Activated CD8-positive, alpha-beta T cell treated with anti-CD3 and anti-CD28 coated beads for 36 hours (primary cell): ENCODE data around the gene FOXL2. TPM values are rescaled to one million over a fixed set of nuclear protein-coding genes. Genes with fewer than 3 reads are reported as not detected.

Source experiments
- ATAC-seq: fragments of 200-7000 bp; cut with Tn5 transposase; one replicate; pipeline ENCODE4 v1.10.0; 2021; ENCODE audit warnings: mild to moderate bottlenecking, moderate library complexity
- CTCF ChIA-PET: fragments of 350-600 bp; sonication (Branson Sonifier 250); formaldehyde crosslinking; loops from one replicate; lab custom pipeline; 2021; ENCODE audit warnings: antibody characterized with exemption; lab: Charles Lee
- POLR2A ChIA-PET: fragments of 350-600 bp; sonication (Branson Sonifier 250); formaldehyde crosslinking; loops from one replicate; lab custom pipeline; 2021; ENCODE audit warnings: antibody characterized with exemption; lab: Charles Lee
- DNase-seq: peaks from one replicate; pipeline ENCODE4 v3.0.0-alpha.2; 2020
- H3K27ac Mint-ChIP-seq: one replicate; pipeline ENCODE4 v1.8.0; 2021; ENCODE audit warnings: mild to moderate bottlenecking, mixed read lengths
- H3K27me3 Mint-ChIP-seq: one replicate; pipeline ENCODE4 v1.8.0; 2021; ENCODE audit warnings: mixed read lengths
- H3K36me3 Mint-ChIP-seq: one replicate; pipeline ENCODE4 v1.8.0; 2021; ENCODE audit warnings: low read depth, mixed read lengths
- H3K4me1 Mint-ChIP-seq: one replicate; pipeline ENCODE4 v1.8.0; 2021; ENCODE audit warnings: low read depth, mixed read lengths
- H3K4me3 Mint-ChIP-seq: one replicate; pipeline ENCODE4 v1.8.0; 2021; ENCODE audit warnings: mild to moderate bottlenecking, moderate library complexity, mixed read lengths
- H3K9me3 Mint-ChIP-seq: one replicate; pipeline ENCODE4 v1.8.0; 2021; ENCODE audit warnings: mixed read lengths
- CTCF ChIP-seq: fragments of 200-600 bp; IDR thresholded peaks from one replicate; pipeline ENCODE4 v1.8.0; 2022; ENCODE audit warnings: antibody characterized with exemption, mild to moderate bottlenecking
- intact Hi-C: fragments of 100-400 bp; cut with micrococcal nuclease; formaldehyde crosslinking; loops from one replicate; pipeline ENCODE4 v1.10.0; 2022
- total RNA-seq, 2 experiments: library from RNA; stranded (reverse); gene quantifications; one replicate each; pipeline ENCODE4 v1.2.3, GENCODE V29; 2021

The FOXL2 gene
- total RNA-seq, 2 experiments from 2014 or later, result not detected

GRCh38 chr3:138921316-138922292 is 25.3 kb downstream of the FOXL2 start:
- Mint-ChIP-seq H3K27me3 (peaks cover 6% of the 10 kb centered on the region), H3K9me3 (no peaks in the 10 kb centered on the region), H3K27ac (no peak overlapping the region), H3K36me3 (no peaks in the 10 kb centered on the region), H3K4me1 (no peaks in the 10 kb centered on the region), H3K4me3 (no peak overlapping the region)
- POLR2A ChIA-PET, result interaction anchor here (0.6 kb wide), 1 partner anchor 475 kb away, joined by 3 read pairs; no protein-coding TSS in a partner anchor
- no peak for DNase-seq
- CTCF ChIA-PET, result interaction anchor here (1.7 to 11.1 kb wide), 6 partner anchors 12 to 330 kb away, joined by 4 to 263 read pairs (median 45); partner anchors contain the start of gene CEP70
- intact Hi-C loops, result loop anchor here (5.0 kb wide), 1 partner anchor 504 kb away; no protein-coding TSS in a partner anchor
- no peak for TF ChIP-seq CTCF
- no peak for ATAC-seq

- H3K9me3 Mint-ChIP-seq, result no peaks in the 10 kb centered on the region
- H3K27ac Mint-ChIP-seq, result no peak overlapping the region
- CTCF ChIA-PET, result interaction anchor here (2.1 to 11.1 kb wide), 4 partner anchors 15 to 328 kb away, joined by 4 to 347 read pairs (median 190); partner anchors contain the start of gene CEP70
- intact Hi-C loops, result loop anchor here (10.0 kb wide), 1 partner anchor 445 kb away; no protein-coding TSS in a partner anchor
- peaks cover 3% of the 10 kb centered on the region for H3K4me1 Mint-ChIP-seq
- H3K27me3 Mint-ChIP-seq, result peaks cover 4% of the 10 kb centered on the region
- DNase-seq (no peak), ATAC-seq (no peak)
- POLR2A ChIA-PET, result no interaction called here
- TF ChIP-seq CTCF, result no peak
- H3K4me3 Mint-ChIP-seq, result no peak overlapping the region
- no peaks in the 10 kb centered on the region for H3K36me3 Mint-ChIP-seq
These were observed 27.6 kb downstream of the FOXL2 start for GRCh38 chr3:138919325-138919724.

DNA sequence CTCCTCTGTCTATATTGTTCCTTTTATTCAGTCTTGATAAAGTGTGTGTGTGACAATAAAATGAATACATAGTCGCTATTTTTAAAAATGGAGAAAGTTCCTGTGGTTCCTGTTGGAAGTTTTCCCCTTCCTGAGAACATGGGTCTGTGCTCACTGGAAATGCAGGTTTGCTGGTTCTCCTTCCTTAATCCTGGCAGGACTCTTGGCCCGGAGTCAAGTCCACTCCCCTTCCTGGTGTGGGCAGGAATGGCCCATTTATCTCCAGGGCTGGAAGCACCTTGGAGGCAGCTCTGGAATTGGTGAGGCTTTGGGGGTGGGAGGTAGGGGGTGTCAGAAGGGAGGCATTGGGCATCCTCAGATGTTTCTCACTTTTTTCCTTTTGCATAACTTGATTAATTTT is 30.1 kb downstream of the FOXL2 start:
- no peak for TF ChIP-seq CTCF
- Mint-ChIP-seq H3K4me1 (peaks cover 3% of the 10 kb centered on the region), H3K9me3 (no peaks in the 10 kb centered on the region), H3K4me3 (no peak overlapping the region), H3K27ac (no peak overlapping the region), H3K36me3 (no peaks in the 10 kb centered on the region), H3K27me3 (peaks cover 4% of the 10 kb centered on the region)
- intact Hi-C loops, result loop anchor here (1.0 to 10.0 kb wide), 2 partner anchors 218 to 442 kb away; no protein-coding TSS in a partner anchor
- DNase-seq (no peak), ATAC-seq (no peak)
- ChIA-PET POLR2A (interaction anchor here (1.5 to 2.0 kb wide), 3 partner anchors 202 to 217 kb away, joined by 3 to 5 read pairs (median 5); no protein-coding TSS in a partner anchor), CTCF (interaction anchor here (0.6 to 11.1 kb wide), 53 partner anchors 8 to 756 kb away, joined by 3 to 347 read pairs (median 7); partner anchors contain the start of genes CEP70 and ESYT3)

GRCh38 chr3:138915503-138916498 is 31.1 kb downstream of the FOXL2 start:
- ChIA-PET POLR2A (interaction anchor here (0.7 to 2.0 kb wide), 7 partner anchors 8 to 321 kb away, joined by 3 to 6 read pairs (median 4); partner anchors contain the start of gene CEP70), CTCF (interaction anchor here (0.6 to 11.1 kb wide), 124 partner anchors 8 to 1128 kb away, joined by 3 to 347 read pairs (median 5); partner anchors contain the start of genes CEP70, ESYT3, FAIM and PIK3CB)
- Mint-ChIP-seq H3K4me1 (peaks cover 3% of the 10 kb centered on the region), H3K27ac (peak overlapping the region; percentile 78), H3K9me3 (no peaks in the 10 kb centered on the region), H3K4me3 (peak overlapping the region; percentile 80), H3K27me3 (peaks cover 4% of the 10 kb centered on the region), H3K36me3 (no peaks in the 10 kb centered on the region)
- TF ChIP-seq CTCF, result peak; percentile 90
- intact Hi-C loops, result loop anchor here (1.0 to 10.0 kb wide), 3 partner anchors 216 to 441 kb away; partner anchors contain the start of gene CEP70
- peak; percentile 91 for DNase-seq
- ATAC-seq, result peak; percentile 93
